ENCODE results near the gene RPS6KC1.
"Not testable (repeated sequence)": the region's sequence is repeated elsewhere in the genome, so short reads cannot be mapped to it uniquely, and the experiment has no call there.

DNA sequence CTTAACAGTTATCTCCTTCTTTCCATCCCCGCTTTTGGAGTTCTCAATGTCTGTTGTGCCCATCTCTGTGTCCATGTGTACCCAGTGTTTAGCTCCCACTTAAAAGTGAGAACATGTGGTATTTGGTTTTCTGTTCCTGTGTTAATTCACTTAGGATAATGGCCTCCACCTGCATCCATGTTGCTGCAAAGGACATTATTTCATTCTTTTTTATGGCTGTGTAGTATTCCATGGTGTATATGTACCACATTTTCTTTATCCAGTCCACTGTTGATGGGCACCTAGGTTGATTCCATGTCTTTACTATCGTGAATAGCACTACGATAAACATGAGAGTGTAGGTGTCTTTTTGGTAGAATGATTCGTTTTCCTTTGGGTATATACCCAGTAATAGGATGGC lies 49.5 kb downstream of the RPS6KC1 start:
- TF ChIP-seq CTCF (conservative IDR thresholded peaks at IDR 0.05; ENCODE audit: low read length); EZH2phosphoT487 (IDR thresholded peaks at IDR 0.05; ENCODE audit: borderline replicate concordance): not testable (repeated sequence)

Measured in Loucy (cell line).